NK-92 (cell line): Measurements from ENCODE around the gene NTRK2.

Source experiments
- DNase-seq: peaks from one replicate; lab custom pipeline; 2025; ENCODE audit not compliant: unreplicated experiment; lab: John Stamatoyannopoulos, UW

The NTRK2 gene

GRCh38 chr9:85004818-85005413 lies 335.4 kb downstream of the NTRK2 start:
- no peak for DNase-seq

GRCh38 chr9:85007748-85008147 lies 338.2 kb downstream of the NTRK2 start:
- no peak for DNase-seq

GRCh38 chr9:85008215-85008614 lies 338.7 kb downstream of the NTRK2 start:
- no peak for DNase-seq

- no peak for DNase-seq
Measured at GRCh38 chr9:85009251-85009650, 339.7 kb downstream of the NTRK2 start.

GRCh38 chr9:85013703-85014102 lies 344.2 kb downstream of the NTRK2 start:
- no peak for DNase-seq

GRCh38 chr9:85014292-85014691 lies 344.8 kb downstream of the NTRK2 start:
- no peak for DNase-seq

- DNase-seq: no peak
Measured at GRCh38 chr9:85016384-85017006, 347.0 kb downstream of the NTRK2 start.

- DNase-seq: no peak
Measured at GRCh38 chr9:85020791-85021190, 351.3 kb downstream of the NTRK2 start.

- no peak for DNase-seq
Measured at GRCh38 chr9:85021686-85022085, 352.2 kb downstream of the NTRK2 start.

GRCh38 chr9:85024374-85024773 lies 354.8 kb downstream of the NTRK2 start:
- DNase-seq: no peak

- DNase-seq: no peak
Measured at GRCh38 chr9:85025638-85026037, 356.1 kb downstream of the NTRK2 start.

- DNase-seq: no peak
Measured at GRCh38 chr9:85027870-85028269, 358.3 kb downstream of the NTRK2 start.

- DNase-seq: no peak
Measured at GRCh38 chr9:85030316-85030715, 360.8 kb downstream of the NTRK2 start.

GRCh38 chr9:85036496-85036895 lies 367.0 kb downstream of the NTRK2 start:
- no peak for DNase-seq

GRCh38 chr9:85038061-85038460 lies 368.5 kb downstream of the NTRK2 start:
- DNase-seq: no peak

- DNase-seq: no peak
Measured at GRCh38 chr9:85038824-85039608, 369.5 kb downstream of the NTRK2 start.

- DNase-seq: no peak
Measured at GRCh38 chr9:85040146-85040545, 370.6 kb downstream of the NTRK2 start.

- no peak for DNase-seq
Measured at GRCh38 chr9:85040821-85041465, 371.4 kb downstream of the NTRK2 start.

- no peak for DNase-seq
Measured at GRCh38 chr9:85041466-85042137, 372.1 kb downstream of the NTRK2 start.

- no peak for DNase-seq
Measured at GRCh38 chr9:85042981-85043647, 373.6 kb downstream of the NTRK2 start.

- no peak for DNase-seq
Measured at GRCh38 chr9:85045271-85045670, 375.7 kb downstream of the NTRK2 start.
